22Rv1 (cell line): Measurements from ENCODE around the gene LDLRAD2.

Experiments used
- CTCF ChIP-seq: fragments of 450-650 bp; IDR thresholded peaks from 2 replicates; pipeline ENCODE4 v1.5.1; 2017; ENCODE audit warnings: mild to moderate bottlenecking
- ZFX ChIP-seq: fragments of 450-650 bp; IDR thresholded peaks from 2 replicates; pipeline ENCODE4 v1.6.1; 2017; ENCODE audit warnings: antibody characterized with exemption, borderline replicate concordance

GRCh38 chr1:21782349-21782867 lies 29.7 kb upstream of the LDLRAD2 start:
- no peak for TF ChIP-seq ZFX
- peak; percentile 40 for TF ChIP-seq CTCF
